DOHH2 (cell line): ENCODE measurements around the gene TWIST2.

Experiments
- H3F3A ChIP-seq: fragments of 200-600 bp; sonication (generic), shearing (Covaris generic); 2 replicates; pipeline ENCODE4 v1.6.0; 2016; ENCODE audit warnings: antibody characterized with exemption, mild to moderate bottlenecking; ENCODE audit not compliant: control insufficient read depth, insufficient read depth
- H3K27ac ChIP-seq: fragments of 200-600 bp; sonication (generic); 2 replicates; pipeline ENCODE4 v1.5.1; 2014; ENCODE audit warnings: low read depth, mild to moderate bottlenecking, low read length, moderate library complexity
- H3K27me3 ChIP-seq: fragments of 200-600 bp; sonication (generic); 2 replicates; pipeline ENCODE4 v1.6.1; 2014; ENCODE audit warnings: mild to moderate bottlenecking, low read length, mixed read lengths; ENCODE audit not compliant: control insufficient read depth
- H3K36me3 ChIP-seq: fragments of 200-600 bp; sonication (generic); 2 replicates; pipeline ENCODE4 v1.6.1; 2014; ENCODE audit warnings: mild to moderate bottlenecking, low read length, moderate library complexity, mixed read lengths; ENCODE audit not compliant: control insufficient read depth
- H3K4me1 ChIP-seq: fragments of 200-600 bp; sonication (generic); 2 replicates; pipeline ENCODE4 v1.6.1; 2014; ENCODE audit warnings: mild to moderate bottlenecking, low read length, mixed read lengths; ENCODE audit not compliant: control insufficient read depth
- H3K4me2 ChIP-seq: fragments of 200-600 bp; sonication (generic); 2 replicates; pipeline ENCODE4 v1.6.0; 2014; ENCODE audit warnings: mild to moderate bottlenecking, low read length, moderate library complexity
- H3K4me3 ChIP-seq: fragments of 200-600 bp; sonication (generic); 2 replicates; pipeline ENCODE4 v1.5.1; 2014; ENCODE audit warnings: mild to moderate bottlenecking, low read length, mixed read lengths
- H3K79me2 ChIP-seq: fragments of 200-600 bp; sonication (generic); 2 replicates; pipeline ENCODE4 v1.6.1; 2014; ENCODE audit warnings: mild to moderate bottlenecking, low read length, mixed read lengths; ENCODE audit not compliant: control insufficient read depth
- H3K9me2 ChIP-seq: fragments of 200-600 bp; sonication (generic); replicated peaks from 2 replicates; pipeline ENCODE4 v1.6.1; 2014; ENCODE audit warnings: mild to moderate bottlenecking, low read length, mixed read lengths; ENCODE audit not compliant: control insufficient read depth
- H3K9me3 ChIP-seq: fragments of 200-600 bp; sonication (generic); 2 replicates; pipeline ENCODE4 v1.6.1; 2014; ENCODE audit warnings: antibody characterized with exemption, low read length, mixed read lengths; ENCODE audit not compliant: control insufficient read depth, insufficient read depth
- H4K20me1 ChIP-seq: fragments of 200-600 bp; sonication (generic); 2 replicates; pipeline ENCODE4 v1.6.0; 2014; ENCODE audit warnings: low read depth, mild to moderate bottlenecking, antibody characterized with exemption, low read length, moderate library complexity; ENCODE audit not compliant: control insufficient read depth, insufficient read depth
- EZH2phosphoT487 ChIP-seq: fragments of 200-600 bp; sonication (generic); IDR thresholded peaks from 2 replicates; pipeline ENCODE4 v1.6.1; 2017; ENCODE audit warnings: borderline replicate concordance, mild to moderate bottlenecking, antibody characterized with exemption, low read length, moderate library complexity, mixed read lengths
- TF ChIP-seq, protein P1 (sequence below): fragments of 200-600 bp; sonication (generic); IDR thresholded peaks from one replicate; pipeline ENCODE4 v1.5.1; 2014; ENCODE audit warnings: antibody characterized with exemption, mild to moderate bottlenecking, low read depth, low read length; ENCODE audit not compliant: poor library complexity, severe bottlenecking

TWIST2 gene

DNA sequence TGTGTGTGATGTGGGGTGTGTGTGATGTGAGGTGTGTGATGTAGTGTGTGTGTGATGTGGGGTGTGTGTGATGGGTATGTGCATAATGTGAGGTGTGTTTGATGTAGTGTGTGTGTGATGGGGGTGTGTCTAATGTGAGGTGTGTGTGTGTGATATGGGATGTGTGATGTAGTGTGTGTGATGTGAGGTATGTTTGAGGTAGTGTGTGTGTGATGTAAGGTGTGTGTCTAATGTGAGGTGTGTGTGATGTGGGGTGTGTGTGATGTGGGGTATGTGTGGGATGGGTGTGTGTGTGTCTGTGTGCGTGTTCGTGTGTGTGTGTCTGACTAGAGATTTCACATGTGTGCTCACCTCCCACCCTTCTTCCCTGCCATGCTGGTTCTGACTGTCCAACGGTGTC is 56.3 kb downstream of the TWIST2 start:
- Histone ChIP-seq H4K20me1 (no peaks in the 10 kb centered on the region), H3F3A (no peaks in the 10 kb centered on the region), H3K27ac (no peak overlapping the region), H3K9me2 (no peaks in the 10 kb centered on the region), H3K36me3 (no peaks in the 10 kb centered on the region), H3K79me2 (no peaks in the 10 kb centered on the region), H3K4me1 (no peaks in the 10 kb centered on the region), H3K4me2 (no peak overlapping the region), H3K4me3 (no peak overlapping the region), H3K27me3 (no peaks in the 10 kb centered on the region), H3K9me3 (peaks cover 38% of the 10 kb centered on the region)
- TF ChIP-seq, protein P1, sequence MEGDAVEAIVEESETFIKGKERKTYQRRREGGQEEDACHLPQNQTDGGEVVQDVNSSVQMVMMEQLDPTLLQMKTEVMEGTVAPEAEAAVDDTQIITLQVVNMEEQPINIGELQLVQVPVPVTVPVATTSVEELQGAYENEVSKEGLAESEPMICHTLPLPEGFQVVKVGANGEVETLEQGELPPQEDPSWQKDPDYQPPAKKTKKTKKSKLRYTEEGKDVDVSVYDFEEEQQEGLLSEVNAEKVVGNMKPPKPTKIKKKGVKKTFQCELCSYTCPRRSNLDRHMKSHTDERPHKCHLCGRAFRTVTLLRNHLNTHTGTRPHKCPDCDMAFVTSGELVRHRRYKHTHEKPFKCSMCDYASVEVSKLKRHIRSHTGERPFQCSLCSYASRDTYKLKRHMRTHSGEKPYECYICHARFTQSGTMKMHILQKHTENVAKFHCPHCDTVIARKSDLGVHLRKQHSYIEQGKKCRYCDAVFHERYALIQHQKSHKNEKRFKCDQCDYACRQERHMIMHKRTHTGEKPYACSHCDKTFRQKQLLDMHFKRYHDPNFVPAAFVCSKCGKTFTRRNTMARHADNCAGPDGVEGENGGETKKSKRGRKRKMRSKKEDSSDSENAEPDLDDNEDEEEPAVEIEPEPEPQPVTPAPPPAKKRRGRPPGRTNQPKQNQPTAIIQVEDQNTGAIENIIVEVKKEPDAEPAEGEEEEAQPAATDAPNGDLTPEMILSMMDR: no peak
- no peak for TF ChIP-seq EZH2phosphoT487

DNA sequence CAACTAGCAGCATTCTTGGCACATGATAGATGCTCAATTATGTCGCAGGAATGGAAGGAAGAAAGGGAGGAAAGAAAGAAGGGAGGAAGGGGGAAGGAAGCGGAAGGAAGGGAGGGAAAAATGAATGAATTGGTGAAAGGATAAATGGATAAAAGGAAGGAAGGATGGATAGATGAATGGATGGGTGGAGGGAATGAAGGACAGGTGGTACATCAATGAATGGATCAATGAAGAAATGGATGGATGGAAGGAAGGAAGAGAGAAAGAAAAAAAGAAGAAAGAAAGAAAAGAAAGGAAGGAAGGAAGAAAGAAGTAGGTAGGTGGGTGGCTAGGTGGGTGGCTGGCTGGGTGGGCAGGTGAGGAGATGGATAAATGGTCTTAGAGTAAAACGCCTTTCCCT is 56.8 kb downstream of the TWIST2 start:
- Histone ChIP-seq H3K27ac (no peak overlapping the region), H3K36me3 (no peaks in the 10 kb centered on the region), H3K9me2 (no peaks in the 10 kb centered on the region), H3F3A (no peaks in the 10 kb centered on the region), H3K4me1 (no peaks in the 10 kb centered on the region), H3K27me3 (no peaks in the 10 kb centered on the region), H3K4me3 (no peak overlapping the region), H3K79me2 (no peaks in the 10 kb centered on the region), H4K20me1 (no peaks in the 10 kb centered on the region), H3K9me3 (peaks cover 38% of the 10 kb centered on the region), H3K4me2 (no peak overlapping the region)
- TF ChIP-seq EZH2phosphoT487: no peak
- TF ChIP-seq, protein P1: no peak

DNA sequence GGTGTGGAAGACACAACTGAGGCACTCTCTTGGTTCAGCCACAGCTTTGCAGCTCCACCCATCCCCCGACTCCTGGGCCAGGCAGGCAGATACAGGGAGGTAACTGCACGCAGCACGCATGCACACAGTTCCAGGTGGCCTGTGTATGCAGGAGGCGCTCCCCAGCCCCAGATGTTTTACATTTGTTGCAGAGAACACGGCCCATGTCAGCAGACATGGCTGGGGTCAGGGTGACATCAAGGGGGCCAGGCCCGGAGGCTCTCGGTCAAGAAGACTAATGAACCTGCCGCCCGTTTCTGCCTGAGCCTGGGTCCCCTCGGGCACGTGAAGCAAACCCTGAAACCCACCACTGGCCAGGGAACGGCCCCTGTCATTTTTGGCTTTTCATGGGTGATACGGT is 57.3 kb downstream of the TWIST2 start:
- no peak overlapping the region for H3K4me2 ChIP-seq
- no peaks in the 10 kb centered on the region for H3F3A ChIP-seq
- H3K4me3 ChIP-seq: no peak overlapping the region

More for the DNA sequence above, 57.3 kb downstream of the TWIST2 start:
- H4K20me1 ChIP-seq: no peaks in the 10 kb centered on the region
- no peaks in the 10 kb centered on the region for H3K27me3 ChIP-seq
- no peak for TF ChIP-seq EZH2phosphoT487
- TF ChIP-seq, protein P1: no peak
- H3K9me3 ChIP-seq: peaks cover 38% of the 10 kb centered on the region
- H3K4me1 ChIP-seq: no peaks in the 10 kb centered on the region
- no peaks in the 10 kb centered on the region for H3K36me3 ChIP-seq
- no peak overlapping the region for H3K27ac ChIP-seq
- no peaks in the 10 kb centered on the region for H3K79me2 ChIP-seq
- H3K9me2 ChIP-seq: no peaks in the 10 kb centered on the region
